ENCODE results near the gene TSPY1.
"Not testable (repeated sequence)": the region's sequence is repeated elsewhere in the genome, so short reads cannot be mapped to it uniquely, and the experiment has no call there.

TSPY1 gene, protein sequence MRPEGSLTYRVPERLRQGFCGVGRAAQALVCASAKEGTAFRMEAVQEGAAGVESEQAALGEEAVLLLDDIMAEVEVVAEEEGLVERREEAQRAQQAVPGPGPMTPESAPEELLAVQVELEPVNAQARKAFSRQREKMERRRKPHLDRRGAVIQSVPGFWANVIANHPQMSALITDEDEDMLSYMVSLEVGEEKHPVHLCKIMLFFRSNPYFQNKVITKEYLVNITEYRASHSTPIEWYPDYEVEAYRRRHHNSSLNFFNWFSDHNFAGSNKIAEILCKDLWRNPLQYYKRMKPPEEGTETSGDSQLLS

GRCh38 chrY:9466655-9467054, at the start of gene TSPY1:
Gene TSPY1 (plus strand): TSS chrY:9466955. CDS start chrY:9467001, 46 bp downstream.
- H3K36me3 ChIP-seq (ENCODE audit: insufficient read depth, low read length); H3K4me1 ChIP-seq (ENCODE audit: insufficient read depth, low read length); H3K27me3 ChIP-seq (ENCODE audit: insufficient read depth, low read length); H3K9me3 ChIP-seq (ENCODE audit: low read length); H2AFZ ChIP-seq (ENCODE audit: low read depth, low read length); H3K4me3 ChIP-seq (ENCODE audit: low read length): not testable (repeated sequence)

DNA sequence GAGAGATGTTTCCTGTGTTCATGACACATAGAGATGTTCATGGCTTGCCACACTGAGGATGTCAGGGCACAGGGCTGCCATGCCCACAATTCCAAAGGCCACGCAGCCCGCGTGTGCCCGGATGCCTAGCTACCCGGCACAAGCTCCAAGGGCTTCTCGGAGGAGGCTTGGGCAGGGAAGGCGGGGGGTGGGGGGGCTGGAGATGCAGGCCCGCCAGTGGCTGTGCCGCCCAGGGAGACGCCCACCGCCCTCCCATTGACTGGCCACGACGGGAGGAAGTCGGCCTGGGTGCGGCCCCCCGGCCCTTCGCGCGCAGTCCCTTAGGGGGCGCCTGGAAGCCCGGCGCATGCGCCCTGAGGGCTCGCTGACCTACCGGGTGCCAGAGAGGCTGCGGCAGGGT, 20.2 kb downstream of the TSPY1 start, which contains the start of gene TSPY9:
TSS of gene TSPY9 (plus strand) at position 301 of the 400 bp plus-strand sequence. CDS start at position 347, 46 bp downstream.
- not testable (repeated sequence) for H2AFZ ChIP-seq (ENCODE audit: low read depth, low read length); H3K27me3 ChIP-seq (ENCODE audit: insufficient read depth, low read length); H3K4me3 ChIP-seq (ENCODE audit: low read length); H3K36me3 ChIP-seq (ENCODE audit: insufficient read depth, low read length); H3K4me1 ChIP-seq (ENCODE audit: insufficient read depth, low read length); H3K9me3 ChIP-seq (ENCODE audit: low read length)

GRCh38 chrY:9504396-9504795, 37.6 kb downstream of the TSPY1 start:
- H2AFZ ChIP-seq (ENCODE audit: low read depth, low read length); H3K36me3 ChIP-seq (ENCODE audit: insufficient read depth, low read length); H3K27me3 ChIP-seq (ENCODE audit: insufficient read depth, low read length); H3K4me3 ChIP-seq (ENCODE audit: low read length); H3K9me3 ChIP-seq (ENCODE audit: low read length); H3K4me1 ChIP-seq (ENCODE audit: insufficient read depth, low read length): not testable (repeated sequence)

GRCh38 chrY:9516287-9516686, 49.5 kb downstream of the TSPY1 start:
- not testable (repeated sequence) for H3K4me3 ChIP-seq (ENCODE audit: low read length); H3K9me3 ChIP-seq (ENCODE audit: low read length)

More at GRCh38 chrY:9516287-9516686, 49.5 kb downstream of the TSPY1 start:
- H2AFZ ChIP-seq (ENCODE audit: low read depth, low read length); H3K27me3 ChIP-seq (ENCODE audit: insufficient read depth, low read length); H3K4me1 ChIP-seq (ENCODE audit: insufficient read depth, low read length); H3K36me3 ChIP-seq (ENCODE audit: insufficient read depth, low read length): not testable (repeated sequence)

Data from neuron (in vitro differentiated cells).